ENCODE data around the gene CENPX. TPM values are rescaled to one million over a fixed set of nuclear protein-coding genes. Genes with fewer than 3 reads are reported as not detected.

CENPX gene
- total and polyA plus RNA-seq, 10 donors: 25.4 to 91.8 (median 32.9) TPM

DNA sequence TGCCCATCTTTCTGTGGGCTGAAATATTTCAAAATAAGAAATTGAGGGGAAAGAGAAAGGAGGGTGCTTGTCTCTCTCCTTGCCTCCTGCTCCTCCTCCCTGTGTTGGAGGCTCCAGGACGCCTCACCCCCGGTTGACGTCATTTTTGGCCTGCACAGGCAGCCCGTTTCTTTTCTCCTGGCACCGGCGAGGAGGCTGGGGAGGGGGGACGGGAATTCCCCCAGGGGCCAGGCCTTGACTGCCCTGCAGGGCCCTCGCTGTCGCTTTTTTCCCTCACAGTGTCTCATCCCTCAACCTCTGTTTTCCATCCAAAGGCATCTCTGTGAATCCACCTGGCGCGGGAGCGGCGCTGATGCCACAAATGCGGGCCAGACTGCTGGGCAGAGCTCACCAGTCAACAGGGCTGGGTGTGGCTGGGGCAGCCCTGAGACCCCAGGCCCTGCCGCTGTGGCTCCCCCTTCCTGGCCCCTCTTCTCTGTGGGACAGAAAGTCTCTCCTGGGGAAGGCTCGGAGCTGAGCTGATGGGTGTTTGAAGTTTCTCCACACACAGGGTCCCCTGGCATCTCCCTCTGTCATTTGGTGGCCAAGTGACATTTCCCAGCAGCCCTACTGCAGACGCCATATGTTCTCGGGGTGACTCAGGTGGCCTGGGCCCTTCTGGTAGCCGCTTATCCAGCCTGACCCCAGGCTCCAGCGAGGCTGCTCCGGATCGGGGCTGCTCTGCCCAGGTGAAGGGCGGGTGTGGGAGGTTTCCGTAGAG is 16.0 kb downstream of the CENPX start:
- H3K4me1 ChIP-seq: peaks cover 0 to 13% (median 2%) of the 10 kb centered on the region in 6 donors
- peaks cover 0 to 35% (median 2%) of the 10 kb centered on the region in 6 donors for H3K36me3 ChIP-seq
- H3K9me3 ChIP-seq: no peaks in the 10 kb centered on the region
- DNase-seq: no peak
- no peak overlapping the region for H3K4me3 ChIP-seq
- H3K27me3 ChIP-seq (replicated peaks in 1 of 7): no peaks in the 10 kb centered on the region
- intact Hi-C loops (cut with DNase I; ENCODE audit: low total_unique reads): no loop called here
- WGBS, 5 donors: 83 to 88% (median 87%) methylated on average over 19 to 24 of the region's 24 CpGs
- TF ChIP-seq, protein P1, sequence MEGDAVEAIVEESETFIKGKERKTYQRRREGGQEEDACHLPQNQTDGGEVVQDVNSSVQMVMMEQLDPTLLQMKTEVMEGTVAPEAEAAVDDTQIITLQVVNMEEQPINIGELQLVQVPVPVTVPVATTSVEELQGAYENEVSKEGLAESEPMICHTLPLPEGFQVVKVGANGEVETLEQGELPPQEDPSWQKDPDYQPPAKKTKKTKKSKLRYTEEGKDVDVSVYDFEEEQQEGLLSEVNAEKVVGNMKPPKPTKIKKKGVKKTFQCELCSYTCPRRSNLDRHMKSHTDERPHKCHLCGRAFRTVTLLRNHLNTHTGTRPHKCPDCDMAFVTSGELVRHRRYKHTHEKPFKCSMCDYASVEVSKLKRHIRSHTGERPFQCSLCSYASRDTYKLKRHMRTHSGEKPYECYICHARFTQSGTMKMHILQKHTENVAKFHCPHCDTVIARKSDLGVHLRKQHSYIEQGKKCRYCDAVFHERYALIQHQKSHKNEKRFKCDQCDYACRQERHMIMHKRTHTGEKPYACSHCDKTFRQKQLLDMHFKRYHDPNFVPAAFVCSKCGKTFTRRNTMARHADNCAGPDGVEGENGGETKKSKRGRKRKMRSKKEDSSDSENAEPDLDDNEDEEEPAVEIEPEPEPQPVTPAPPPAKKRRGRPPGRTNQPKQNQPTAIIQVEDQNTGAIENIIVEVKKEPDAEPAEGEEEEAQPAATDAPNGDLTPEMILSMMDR (IDR thresholded peaks at IDR 0.05 in 8 of 11, conservative IDR thresholded peaks at IDR 0.05 in 3 of 11): no peak
- TF ChIP-seq POLR2A (IDR thresholded peaks at IDR 0.05): no peak
- no peak overlapping the region for H3K27ac ChIP-seq

DNA sequence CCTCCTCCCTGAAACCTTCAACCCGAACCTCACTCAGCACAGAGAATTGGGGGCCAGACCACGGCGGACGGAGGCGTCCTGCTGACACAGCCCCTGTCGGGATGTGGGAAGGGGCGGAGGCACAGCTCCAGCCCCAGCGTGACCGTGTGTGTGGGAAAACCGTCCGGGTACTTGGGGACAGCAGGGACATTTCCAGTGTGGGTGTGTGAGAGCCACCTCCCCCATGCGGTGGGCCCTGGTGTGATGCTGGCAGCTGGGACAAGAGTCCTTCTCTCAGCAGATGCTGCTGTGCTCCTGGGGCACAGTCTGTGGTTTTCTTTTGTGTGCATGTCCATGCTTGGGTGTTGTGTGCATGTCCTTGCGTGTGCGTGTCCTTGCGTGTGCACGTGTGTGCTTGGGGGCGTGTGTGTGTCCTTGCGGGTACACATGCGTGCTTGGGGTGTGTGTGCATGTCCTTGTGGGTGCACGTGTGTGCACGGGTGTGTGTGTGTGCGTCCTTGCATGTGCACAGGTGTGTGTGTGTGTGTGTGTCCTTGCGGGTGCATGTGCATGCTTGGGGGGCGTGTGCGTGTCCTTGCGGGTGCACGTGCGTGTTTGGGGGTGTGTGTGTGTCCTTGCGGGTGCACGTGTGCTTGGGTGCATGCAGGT is 16.9 kb downstream of the CENPX start:
- intact Hi-C loops (cut with DNase I; ENCODE audit: low total_unique reads): no loop called here
- Histone ChIP-seq H3K4me3 (no peak overlapping the region), H3K36me3 (peaks cover 0 to 29% (median 2%) of the 10 kb centered on the region in 6 donors), H3K27me3 (replicated peaks in 1 of 7) (no peaks in the 10 kb centered on the region), H3K9me3 (no peaks in the 10 kb centered on the region), H3K27ac (no peak overlapping the region), H3K4me1 (peaks cover 0 to 13% (median 2%) of the 10 kb centered on the region in 6 donors)
- DNase-seq: no peak
- TF ChIP-seq POLR2AphosphoS5 (IDR thresholded peaks at IDR 0.05): no peak
- no peak for TF ChIP-seq POLR2A (IDR thresholded peaks at IDR 0.05)
- TF ChIP-seq, protein P1 (IDR thresholded peaks at IDR 0.05 in 8 of 11, conservative IDR thresholded peaks at IDR 0.05 in 3 of 11): no peak
- WGBS, 5 donors: 86 to 94% (median 88%) methylated on average over 18 to 30 of the region's 30 CpGs

DNA sequence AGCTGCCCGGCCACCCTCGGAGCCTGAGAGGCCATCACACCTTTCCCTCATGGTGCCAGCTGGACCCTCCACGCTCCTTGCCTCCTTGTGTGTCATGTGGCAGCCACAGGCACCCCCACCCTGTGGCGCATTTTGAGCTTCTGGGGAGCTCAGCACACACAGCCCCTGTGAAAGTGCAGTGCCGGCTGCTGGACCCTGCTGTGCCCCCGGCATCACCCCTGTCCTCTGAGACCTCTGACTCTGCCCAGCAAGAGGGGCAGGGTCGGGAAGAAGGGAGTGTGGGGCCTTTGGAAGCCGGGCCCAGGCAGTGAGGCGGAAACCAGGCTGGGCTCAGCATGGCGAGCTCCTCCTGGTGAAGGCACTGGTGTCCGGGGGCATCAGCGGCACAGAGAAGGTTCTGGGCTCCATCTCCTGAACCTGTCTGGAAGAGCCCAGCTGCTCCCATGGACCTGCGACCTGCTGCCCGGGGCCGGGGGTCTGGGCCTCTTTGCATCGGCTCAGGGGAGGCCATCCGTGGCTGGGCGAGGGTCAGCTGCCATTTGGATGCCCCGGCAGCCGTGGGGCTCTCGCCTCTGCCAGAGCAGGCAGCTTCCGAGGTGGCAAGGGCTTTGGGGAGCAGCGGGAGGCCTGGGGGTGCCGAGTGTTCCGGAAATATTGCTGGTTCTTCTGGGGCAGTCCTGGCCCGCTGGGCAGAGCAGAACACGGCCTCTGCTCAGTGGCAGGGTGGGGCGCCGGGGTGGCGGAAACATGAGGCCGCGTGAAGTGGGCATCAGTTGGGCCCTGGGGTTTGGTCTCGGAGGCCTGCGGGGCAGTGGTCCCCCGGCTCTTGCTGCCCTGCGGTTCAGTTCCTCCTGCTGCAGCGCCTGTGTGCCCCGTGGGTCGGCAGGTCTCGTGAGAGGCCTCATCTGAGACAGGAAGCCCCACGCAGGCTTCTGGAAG is 17.9 kb downstream of the CENPX start:
- intact Hi-C loops (cut with DNase I; ENCODE audit: low total_unique reads): no loop called here
- H3K9me3 ChIP-seq: no peaks in the 10 kb centered on the region
- H3K4me3 ChIP-seq: no peak overlapping the region
- H3K4me1 ChIP-seq: peaks cover 0 to 13% (median 2%) of the 10 kb centered on the region in 6 donors
- no peaks in the 10 kb centered on the region for H3K27me3 ChIP-seq (replicated peaks in 1 of 7)
- peaks cover 0 to 30% (median 2%) of the 10 kb centered on the region in 6 donors for H3K36me3 ChIP-seq
- DNase-seq: no peak
- H3K27ac ChIP-seq: no peak overlapping the region
- TF ChIP-seq POLR2AphosphoS5 (IDR thresholded peaks at IDR 0.05) (no peak), POLR2A (IDR thresholded peaks at IDR 0.05) (no peak)
- TF ChIP-seq, protein P1 (IDR thresholded peaks at IDR 0.05 in 8 of 11, conservative IDR thresholded peaks at IDR 0.05 in 3 of 11): no peak
- WGBS, 5 donors: 82 to 89% (median 83%) methylated on average over 29 to 41 of the region's 41 CpGs
